Fibroblast of peridontal ligament (primary cell): ENCODE data around the gene ERC1.
"Not testable (repeated sequence)": the region's sequence is repeated elsewhere in the genome, so short reads cannot be mapped to it uniquely, and the experiment has no call there.

ENCODE experiments used
- DNase-seq: peaks from one replicate; pipeline ENCODE4 v3.0.0-alpha.2; 2010; ENCODE audit errors: extremely low read depth

The ERC1 gene

GRCh38 chr12:1185460-1186182 is 194.6 kb downstream of the ERC1 start:
- DNase-seq, result no peak

GRCh38 chr12:1186298-1186697 is 195.3 kb downstream of the ERC1 start:
- no peak for DNase-seq

- DNase-seq, result no peak
These were observed 197.0 kb downstream of the ERC1 start for GRCh38 chr12:1188016-1188415.

- DNase-seq, result no peak
These were observed 198.1 kb downstream of the ERC1 start for GRCh38 chr12:1189163-1189562.

GRCh38 chr12:1195513-1195912 is 204.5 kb downstream of the ERC1 start:
- no peak for DNase-seq

- peak; percentile 40 for DNase-seq
These were observed 206.4 kb downstream of the ERC1 start for GRCh38 chr12:1197264-1198018.

- DNase-seq, result not testable (repeated sequence)
These were observed 207.8 kb downstream of the ERC1 start for GRCh38 chr12:1198854-1199253.

- no peak for DNase-seq
These were observed 208.7 kb downstream of the ERC1 start for GRCh38 chr12:1199700-1200099.

GRCh38 chr12:1201030-1201429 is 210.0 kb downstream of the ERC1 start:
- no peak for DNase-seq

- no peak for DNase-seq
These were observed 210.9 kb downstream of the ERC1 start for GRCh38 chr12:1201886-1202285.

- DNase-seq, result peak; percentile 43
These were observed 212.7 kb downstream of the ERC1 start for GRCh38 chr12:1203735-1204019.

- peak; percentile 59 for DNase-seq
These were observed 213.6 kb downstream of the ERC1 start for GRCh38 chr12:1204581-1205121.

GRCh38 chr12:1205512-1206060 is 214.6 kb downstream of the ERC1 start:
- DNase-seq, result peak; percentile 57

GRCh38 chr12:1206118-1206734 is 215.2 kb downstream of the ERC1 start:
- DNase-seq, result no peak

- DNase-seq, result no peak
These were observed 216.3 kb downstream of the ERC1 start for GRCh38 chr12:1207276-1207675.

- DNase-seq, result not testable (repeated sequence)
These were observed 217.7 kb downstream of the ERC1 start for GRCh38 chr12:1208719-1209118.

- no peak for DNase-seq
These were observed 221.5 kb downstream of the ERC1 start for GRCh38 chr12:1212526-1212925.

- DNase-seq, result no peak
These were observed 222.2 kb downstream of the ERC1 start for GRCh38 chr12:1213205-1213604.

GRCh38 chr12:1213618-1214205 is 222.7 kb downstream of the ERC1 start:
- no peak for DNase-seq

- no peak for DNase-seq
These were observed 225.5 kb downstream of the ERC1 start for GRCh38 chr12:1216560-1216959.

- DNase-seq, result peak; percentile 70
These were observed 226.3 kb downstream of the ERC1 start for GRCh38 chr12:1217191-1217949.
